Fibroblast of lung (primary cell): ENCODE measurements around the gene SETBP1. TPM values are rescaled to one million over a fixed set of nuclear protein-coding genes. Genes with fewer than 3 reads are reported as not detected.

Source experiments
- DNase-seq, 2 donors: peaks; one replicate each; pipeline versions ENCODE4 v3.0.0 to v3.0.0-alpha.2; 2010; ENCODE audit warnings: low read depth in 2 of 2
- H2AFZ ChIP-seq: 2 replicates; pipeline ENCODE4 v1.5.1; 2012; ENCODE audit warnings: low read length, control low read depth, inconsistent platforms
- H3K27ac ChIP-seq: 2 replicates; pipeline ENCODE4 v1.5.1; 2011; ENCODE audit warnings: low read length, control low read depth; ENCODE audit not compliant: insufficient read depth
- H3K27me3 ChIP-seq: 2 replicates; pipeline ENCODE4 v1.5.1; 2011; ENCODE audit warnings: mild to moderate bottlenecking, low read length; ENCODE audit not compliant: control insufficient read depth, insufficient read depth
- H3K36me3 ChIP-seq: 2 replicates; pipeline ENCODE4 v1.5.1; 2011; ENCODE audit warnings: low read length; ENCODE audit not compliant: control insufficient read depth, insufficient read depth
- H3K4me1 ChIP-seq: 2 replicates; pipeline ENCODE4 v1.5.1; 2011; ENCODE audit warnings: low read length; ENCODE audit not compliant: control insufficient read depth, insufficient read depth; ENCODE audit errors: extremely low read depth
- H3K4me2 ChIP-seq: 2 replicates; pipeline ENCODE4 v1.5.1; 2011; ENCODE audit warnings: low read length, control low read depth; ENCODE audit not compliant: insufficient read depth; ENCODE audit errors: extremely low read depth
- H3K4me3 ChIP-seq, 4 experiments: fragments of 200-600 bp in 1 of 4; sonication (generic) in 1 of 4; replicated peaks in 1 of 4; 2 replicates each; pipeline ENCODE4 v1.5.1; 2011 to 2016; ENCODE audit warnings: low read length in 4 of 4, low read depth in 3 of 4, mild to moderate bottlenecking in 3 of 4, control low read depth in 2 of 4, inconsistent platforms in 1 of 4, mixed read lengths in 1 of 4; ENCODE audit not compliant: insufficient read depth in 1 of 4; ENCODE audit errors: control extremely low read depth in 1 of 4
- H3K79me2 ChIP-seq: 2 replicates; pipeline ENCODE4 v1.5.1; 2012; ENCODE audit warnings: mild to moderate bottlenecking, low read length, inconsistent platforms; ENCODE audit not compliant: control insufficient read depth, insufficient read depth
- H3K9ac ChIP-seq: 2 replicates; pipeline ENCODE4 v1.5.1; 2011; ENCODE audit warnings: mild to moderate bottlenecking, low read length, control low read depth; ENCODE audit not compliant: insufficient read depth
- H3K9me3 ChIP-seq: 2 replicates; pipeline ENCODE4 v1.5.1; 2012; ENCODE audit warnings: low read depth, low read length; ENCODE audit not compliant: control insufficient read depth, insufficient read depth
- H4K20me1 ChIP-seq: 2 replicates; pipeline ENCODE4 v1.5.1; 2011; ENCODE audit warnings: low read length; ENCODE audit not compliant: control insufficient read depth, insufficient read depth; ENCODE audit errors: extremely low read depth
- EZH2 ChIP-seq: IDR thresholded peaks from 2 replicates; pipeline ENCODE4 v1.5.1; 2012; ENCODE audit warnings: low read length, control low read depth, mild to moderate bottlenecking; ENCODE audit errors: missing control alignments
- polyA plus RNA-seq, 2 donors: library from polyadenylated mRNA; depleted of rRNA in 1 of 2; stranded (reverse) in 1 of 2; unstranded in 1 of 2; fragments of >200 nt; gene quantifications; 2 replicates each; pipeline ENCODE4 v1.2.1, GENCODE V29; 2011 to 2012; ENCODE audit warnings: missing spikeins in 1 of 2
- total RNA-seq: library from RNA; depleted of rRNA; stranded (reverse); fragments of >200 nt; gene quantifications from 2 replicates; pipeline ENCODE4 v1.2.1, GENCODE V29; 2014
- TF ChIP-seq, protein P1 (sequence below), 2 donors: IDR thresholded peaks in 1 of 2; conservative IDR thresholded peaks in 1 of 2; 1 replicate in 1 of 2; 2 replicates in 1 of 2; pipeline ENCODE4 v1.5.1; 2011 to 2012; ENCODE audit warnings: low read length in 2 of 2, control low read depth in 1 of 2, inconsistent platforms in 1 of 2, low read depth in 1 of 2, mild to moderate bottlenecking in 1 of 2

The SETBP1 gene
- total and polyA plus RNA-seq, 2 donors (not counting 1 experiment from before 2014, with no cell fraction given): 4.5 to 5.4 TPM

- H4K20me1 ChIP-seq: no peaks in the 10 kb centered on the region
- H3K4me1 ChIP-seq: no peaks in the 10 kb centered on the region
- no peak overlapping the region for H3K27ac ChIP-seq
- H3K4me2 ChIP-seq: no peak overlapping the region
- no peak for TF ChIP-seq EZH2
- TF ChIP-seq, protein P1, sequence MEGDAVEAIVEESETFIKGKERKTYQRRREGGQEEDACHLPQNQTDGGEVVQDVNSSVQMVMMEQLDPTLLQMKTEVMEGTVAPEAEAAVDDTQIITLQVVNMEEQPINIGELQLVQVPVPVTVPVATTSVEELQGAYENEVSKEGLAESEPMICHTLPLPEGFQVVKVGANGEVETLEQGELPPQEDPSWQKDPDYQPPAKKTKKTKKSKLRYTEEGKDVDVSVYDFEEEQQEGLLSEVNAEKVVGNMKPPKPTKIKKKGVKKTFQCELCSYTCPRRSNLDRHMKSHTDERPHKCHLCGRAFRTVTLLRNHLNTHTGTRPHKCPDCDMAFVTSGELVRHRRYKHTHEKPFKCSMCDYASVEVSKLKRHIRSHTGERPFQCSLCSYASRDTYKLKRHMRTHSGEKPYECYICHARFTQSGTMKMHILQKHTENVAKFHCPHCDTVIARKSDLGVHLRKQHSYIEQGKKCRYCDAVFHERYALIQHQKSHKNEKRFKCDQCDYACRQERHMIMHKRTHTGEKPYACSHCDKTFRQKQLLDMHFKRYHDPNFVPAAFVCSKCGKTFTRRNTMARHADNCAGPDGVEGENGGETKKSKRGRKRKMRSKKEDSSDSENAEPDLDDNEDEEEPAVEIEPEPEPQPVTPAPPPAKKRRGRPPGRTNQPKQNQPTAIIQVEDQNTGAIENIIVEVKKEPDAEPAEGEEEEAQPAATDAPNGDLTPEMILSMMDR (conservative IDR thresholded peaks at IDR 0.05 in 1 of 2, IDR thresholded peaks at IDR 0.05 in 1 of 2; ENCODE audit: low read depth in 1 of 2, low read length in 2 of 2): no peak
- no peaks in the 10 kb centered on the region for H3K79me2 ChIP-seq
- no peak overlapping the region for H3K9ac ChIP-seq
- H3K27me3 ChIP-seq: no peaks in the 10 kb centered on the region
- H3K36me3 ChIP-seq: no peaks in the 10 kb centered on the region
- no peak overlapping the region for H2AFZ ChIP-seq
- no peak for DNase-seq
- H3K4me3 ChIP-seq: no peak overlapping the region
- no peaks in the 10 kb centered on the region for H3K9me3 ChIP-seq
Measured at GRCh38 chr18:44897411-44897810, 216.7 kb downstream of the SETBP1 start.

- no peak overlapping the region for H3K9ac ChIP-seq
- no peaks in the 10 kb centered on the region for H3K27me3 ChIP-seq
- TF ChIP-seq, protein P1 (conservative IDR thresholded peaks at IDR 0.05 in 1 of 2, IDR thresholded peaks at IDR 0.05 in 1 of 2; ENCODE audit: low read depth in 1 of 2, low read length in 2 of 2): no peak
- TF ChIP-seq EZH2: no peak
- no peak for DNase-seq
- H3K4me1 ChIP-seq: no peaks in the 10 kb centered on the region
- no peak overlapping the region for H3K4me3 ChIP-seq
- no peaks in the 10 kb centered on the region for H3K79me2 ChIP-seq
- H3K36me3 ChIP-seq: no peaks in the 10 kb centered on the region
- no peak overlapping the region for H2AFZ ChIP-seq
- H4K20me1 ChIP-seq: no peaks in the 10 kb centered on the region
- H3K4me2 ChIP-seq: no peak overlapping the region
- H3K27ac ChIP-seq: no peak overlapping the region
- no peaks in the 10 kb centered on the region for H3K9me3 ChIP-seq
Measured at GRCh38 chr18:44897816-44898215, 217.1 kb downstream of the SETBP1 start.

- TF ChIP-seq, protein P1 (conservative IDR thresholded peaks at IDR 0.05 in 1 of 2, IDR thresholded peaks at IDR 0.05 in 1 of 2; ENCODE audit: low read depth in 1 of 2, low read length in 2 of 2): no peak
- no peak for TF ChIP-seq EZH2
- H3K4me1 ChIP-seq: no peaks in the 10 kb centered on the region
- DNase-seq: no peak
Measured at GRCh38 chr18:44898498-44898897, 217.8 kb downstream of the SETBP1 start.

More at GRCh38 chr18:44898498-44898897, 217.8 kb downstream of the SETBP1 start:
- no peak overlapping the region for H3K4me2 ChIP-seq
- no peak overlapping the region for H3K9ac ChIP-seq
- no peaks in the 10 kb centered on the region for H3K9me3 ChIP-seq
- H3K4me3 ChIP-seq: no peak overlapping the region
- H3K27ac ChIP-seq: no peak overlapping the region
- no peaks in the 10 kb centered on the region for H4K20me1 ChIP-seq
- no peaks in the 10 kb centered on the region for H3K36me3 ChIP-seq
- H3K79me2 ChIP-seq: no peaks in the 10 kb centered on the region
- H3K27me3 ChIP-seq: no peaks in the 10 kb centered on the region
- no peak overlapping the region for H2AFZ ChIP-seq
